Measurements from ENCODE around the gene GUCY1A2. TPM values are rescaled to one million over a fixed set of nuclear protein-coding genes. Genes with fewer than 3 reads are reported as not detected.

The GUCY1A2 gene
- total and polyA plus RNA-seq, 9 donors: 3.1 to 14.3 (median 6.9) TPM

GRCh38 chr11:106999196-106999595, 19.1 kb downstream of the GUCY1A2 start:
- no peak for DNase-seq
- H3K27ac ChIP-seq (ENCODE audit: low read length): peak overlapping the region; percentile 54
- H3K9me3 ChIP-seq (replicated peaks; ENCODE audit: control insufficient read depth, low read depth, low read length): no peaks in the 10 kb centered on the region
- no peaks in the 10 kb centered on the region for H3K27me3 ChIP-seq (ENCODE audit: control insufficient read depth, insufficient read depth, low read length)
- no CpG with 5 or more reads among the region's 1 CpG for WGBS (ENCODE audit: insufficient coverage)
- H3K4me1 ChIP-seq (ENCODE audit: control insufficient read depth, insufficient read depth, low read length): peaks cover 2% of the 10 kb centered on the region
- H3K4me3 ChIP-seq (ENCODE audit: low read length): no peak overlapping the region
- no peaks in the 10 kb centered on the region for H3K36me3 ChIP-seq (ENCODE audit: control insufficient read depth, insufficient read depth, low read length)

DNA sequence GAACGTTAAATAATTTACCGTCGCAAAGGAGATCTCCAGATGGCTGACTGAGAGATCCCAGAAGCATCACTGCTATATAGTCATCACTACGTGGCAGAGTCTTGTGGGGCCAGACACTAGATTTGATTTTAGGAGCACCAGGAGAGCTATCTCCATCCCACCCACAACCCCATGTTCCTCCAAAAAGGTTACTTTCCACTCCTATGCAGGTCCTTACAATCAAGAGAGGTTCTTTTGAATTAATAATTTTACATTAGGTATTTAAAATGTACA, 19.4 kb downstream of the GUCY1A2 start:
- Histone ChIP-seq H3K27me3 (ENCODE audit: control insufficient read depth, insufficient read depth, low read length) (no peaks in the 10 kb centered on the region), H3K4me1 (ENCODE audit: control insufficient read depth, insufficient read depth, low read length) (peaks cover 2% of the 10 kb centered on the region), H3K36me3 (ENCODE audit: control insufficient read depth, insufficient read depth, low read length) (no peaks in the 10 kb centered on the region), H3K27ac (ENCODE audit: low read length) (peak overlapping the region; percentile 54), H3K9me3 (replicated peaks; ENCODE audit: control insufficient read depth, low read depth, low read length) (no peaks in the 10 kb centered on the region), H3K4me3 (ENCODE audit: low read length) (no peak overlapping the region)
- WGBS (ENCODE audit: insufficient coverage): 20% methylated on average over 2 of the region's 4 CpGs
- no peak for DNase-seq

- peak; percentile 75 for DNase-seq
- no peaks in the 10 kb centered on the region for H3K36me3 ChIP-seq (ENCODE audit: control insufficient read depth, insufficient read depth, low read length)
These were observed 20.0 kb downstream of the GUCY1A2 start for GRCh38 chr11:106998116-106998915.

DNA sequence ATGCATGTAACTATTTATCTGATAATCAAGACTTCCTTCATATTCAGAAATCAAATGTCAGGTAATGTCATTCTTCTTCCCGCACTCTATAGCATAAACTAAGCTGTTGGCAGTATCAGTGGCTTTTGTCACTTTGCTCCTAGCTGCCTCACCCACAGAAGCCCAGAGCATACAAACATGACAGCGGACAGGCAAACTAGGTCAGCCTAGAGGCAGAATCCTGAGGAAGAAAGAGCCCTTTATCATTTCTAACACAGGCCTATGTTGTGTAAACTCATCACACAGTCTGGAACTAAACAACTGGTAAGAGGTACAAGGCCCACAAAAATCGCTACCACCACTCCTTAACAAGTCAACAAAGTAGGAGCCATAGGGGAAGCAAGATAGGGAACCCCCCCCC, 21.0 kb downstream of the GUCY1A2 start:
- Histone ChIP-seq H3K9me3 (replicated peaks; ENCODE audit: control insufficient read depth, low read depth, low read length) (no peaks in the 10 kb centered on the region), H3K4me3 (ENCODE audit: low read length) (no peak overlapping the region), H3K27me3 (ENCODE audit: control insufficient read depth, insufficient read depth, low read length) (no peaks in the 10 kb centered on the region), H3K27ac (ENCODE audit: low read length) (no peak overlapping the region), H3K36me3 (ENCODE audit: control insufficient read depth, insufficient read depth, low read length) (no peaks in the 10 kb centered on the region), H3K4me1 (ENCODE audit: control insufficient read depth, insufficient read depth, low read length) (peaks cover 2% of the 10 kb centered on the region)
- DNase-seq: no peak
- no CpG with 5 or more reads among the region's 3 CpGs for WGBS (ENCODE audit: insufficient coverage)

More at GRCh38 chr11:106998116-106998915, 20.0 kb downstream of the GUCY1A2 start:
- Histone ChIP-seq H3K4me3 (ENCODE audit: low read length) (no peak overlapping the region), H3K4me1 (ENCODE audit: control insufficient read depth, insufficient read depth, low read length) (peaks cover 2% of the 10 kb centered on the region), H3K9me3 (replicated peaks; ENCODE audit: control insufficient read depth, low read depth, low read length) (no peaks in the 10 kb centered on the region), H3K27ac (ENCODE audit: low read length) (peak overlapping the region; percentile 62), H3K27me3 (ENCODE audit: control insufficient read depth, insufficient read depth, low read length) (no peaks in the 10 kb centered on the region)
- WGBS (ENCODE audit: insufficient coverage): 20% methylated on average over 1 of the region's 4 CpGs

- Histone ChIP-seq H3K4me1 (ENCODE audit: control insufficient read depth, insufficient read depth, low read length) (peaks cover 2% of the 10 kb centered on the region), H3K4me3 (ENCODE audit: low read length) (no peak overlapping the region), H3K36me3 (ENCODE audit: control insufficient read depth, insufficient read depth, low read length) (no peaks in the 10 kb centered on the region), H3K27ac (ENCODE audit: low read length) (no peak overlapping the region), H3K9me3 (replicated peaks; ENCODE audit: control insufficient read depth, low read depth, low read length) (no peaks in the 10 kb centered on the region), H3K27me3 (ENCODE audit: control insufficient read depth, insufficient read depth, low read length) (no peaks in the 10 kb centered on the region)
- peak; percentile 54 for DNase-seq
- WGBS (ENCODE audit: insufficient coverage): no CpG with 5 or more reads among the region's 3 CpGs
These were observed 21.6 kb downstream of the GUCY1A2 start for GRCh38 chr11:106996691-106997090.

DNA sequence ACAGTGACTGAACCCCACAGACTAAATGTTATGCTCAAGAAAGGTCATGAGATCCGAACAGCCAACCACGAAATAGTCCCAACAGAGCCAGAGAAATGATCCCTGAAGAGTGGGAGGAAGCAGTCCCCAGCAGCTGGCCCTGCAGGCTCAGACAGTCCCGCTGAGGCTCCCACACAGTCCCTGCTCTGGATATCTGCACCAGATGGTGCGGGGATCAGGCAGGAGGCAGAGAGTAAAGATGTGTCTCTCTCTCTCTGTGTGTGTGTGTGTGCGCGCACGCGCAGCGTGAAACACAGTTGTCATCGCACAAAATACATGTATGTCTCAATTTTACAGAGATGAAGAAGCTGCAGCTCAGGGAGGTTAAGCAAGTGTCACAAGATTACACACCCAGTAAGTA, 27.9 kb downstream of the GUCY1A2 start:
- no CpG with 5 or more reads among the region's 10 CpGs for WGBS (ENCODE audit: insufficient coverage)
- peak; percentile 70 for DNase-seq
- H3K27me3 ChIP-seq (ENCODE audit: control insufficient read depth, insufficient read depth, low read length): no peaks in the 10 kb centered on the region
- H3K27ac ChIP-seq (ENCODE audit: low read length): peak overlapping the region; percentile 47
- H3K4me1 ChIP-seq (ENCODE audit: control insufficient read depth, insufficient read depth, low read length): peaks cover 14% of the 10 kb centered on the region
- H3K4me3 ChIP-seq (ENCODE audit: low read length): no peak overlapping the region
- H3K9me3 ChIP-seq (replicated peaks; ENCODE audit: control insufficient read depth, low read depth, low read length): no peaks in the 10 kb centered on the region
- H3K36me3 ChIP-seq (ENCODE audit: control insufficient read depth, insufficient read depth, low read length): no peaks in the 10 kb centered on the region

- H3K4me3 ChIP-seq (ENCODE audit: low read length): no peak overlapping the region
- peak overlapping the region; percentile 69 for H3K27ac ChIP-seq (ENCODE audit: low read length)
- H3K27me3 ChIP-seq (ENCODE audit: control insufficient read depth, insufficient read depth, low read length): no peaks in the 10 kb centered on the region
- peak; percentile 15 for DNase-seq
- WGBS (ENCODE audit: insufficient coverage): no CpG with 5 or more reads among the region's 1 CpG
- H3K4me1 ChIP-seq (ENCODE audit: control insufficient read depth, insufficient read depth, low read length): peaks cover 14% of the 10 kb centered on the region
- no peaks in the 10 kb centered on the region for H3K9me3 ChIP-seq (replicated peaks; ENCODE audit: control insufficient read depth, low read depth, low read length)
- H3K36me3 ChIP-seq (ENCODE audit: control insufficient read depth, insufficient read depth, low read length): no peaks in the 10 kb centered on the region
These were observed 29.2 kb downstream of the GUCY1A2 start for GRCh38 chr11:106989078-106989455.

DNA sequence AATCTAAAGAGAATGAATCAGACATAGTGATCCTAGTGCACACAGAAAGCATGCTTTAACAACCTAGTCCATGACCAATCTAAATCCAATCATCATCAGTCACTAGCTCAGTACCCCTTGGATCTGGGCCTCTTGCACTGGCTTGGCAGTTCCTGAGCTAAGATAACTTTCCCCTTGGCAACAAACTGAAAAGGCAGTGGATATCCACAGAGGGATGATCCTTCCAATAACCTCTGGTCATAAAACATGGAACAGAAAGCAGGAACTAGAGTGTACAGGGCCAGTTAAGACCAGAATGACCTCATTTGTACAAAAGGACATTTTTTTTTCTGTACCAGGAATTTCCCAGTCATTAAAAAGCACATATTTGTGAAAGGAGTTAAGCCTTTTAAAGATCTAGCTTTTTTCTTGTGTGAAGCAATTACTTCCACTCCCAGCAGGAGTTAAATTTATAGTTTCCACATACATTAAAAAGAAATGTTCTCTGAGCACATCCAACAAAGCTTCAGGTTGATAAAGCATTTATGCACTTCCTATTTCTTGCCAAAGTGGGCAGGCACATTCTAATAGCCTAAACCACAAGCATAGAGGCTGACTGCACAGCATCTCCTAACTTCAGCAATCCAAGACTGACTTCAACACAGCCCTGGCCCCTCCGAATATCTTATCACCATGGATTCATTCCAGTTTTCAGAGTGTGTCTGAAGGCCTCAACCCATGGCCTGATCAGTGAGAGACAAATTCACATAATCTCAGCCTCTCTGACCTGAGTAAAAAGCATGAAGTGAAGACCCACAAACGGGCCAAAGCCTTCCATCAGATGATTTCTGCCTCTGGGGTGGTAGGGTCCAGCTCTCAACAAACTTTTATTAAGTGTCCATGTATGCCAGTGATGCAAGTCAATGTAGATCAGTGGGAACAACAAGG, 29.9 kb downstream of the GUCY1A2 start:
- no peaks in the 10 kb centered on the region for H3K36me3 ChIP-seq (ENCODE audit: control insufficient read depth, insufficient read depth, low read length)
- no peaks in the 10 kb centered on the region for H3K9me3 ChIP-seq (replicated peaks; ENCODE audit: control insufficient read depth, low read depth, low read length)
- H3K4me1 ChIP-seq (ENCODE audit: control insufficient read depth, insufficient read depth, low read length): peaks cover 14% of the 10 kb centered on the region
- H3K27ac ChIP-seq (ENCODE audit: low read length): peak overlapping the region; percentile 69
- H3K27me3 ChIP-seq (ENCODE audit: control insufficient read depth, insufficient read depth, low read length): no peaks in the 10 kb centered on the region
- no peak overlapping the region for H3K4me3 ChIP-seq (ENCODE audit: low read length)
- no CpG with 5 or more reads among the region's 2 CpGs for WGBS (ENCODE audit: insufficient coverage)
- DNase-seq: peak; percentile 84

DNA sequence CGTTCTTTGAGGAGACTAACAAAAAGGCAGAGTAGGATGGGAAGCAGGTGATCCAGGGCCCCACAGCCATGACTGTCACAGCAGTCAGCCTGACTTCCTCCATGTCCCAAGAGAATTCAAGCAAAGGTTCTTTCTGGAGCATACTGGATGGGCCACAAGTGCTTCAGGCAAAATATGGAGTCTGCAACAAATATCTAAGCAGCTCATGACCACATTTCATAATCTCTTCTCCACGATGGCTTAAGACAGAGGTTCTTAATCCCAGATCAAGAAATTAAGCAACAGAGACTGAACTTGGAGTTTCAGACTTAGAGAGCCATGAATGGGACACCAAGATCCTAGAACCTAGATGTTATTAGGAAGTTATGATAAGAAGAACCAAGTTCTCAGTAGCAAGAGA, 31.6 kb downstream of the GUCY1A2 start:
- no peaks in the 10 kb centered on the region for H3K36me3 ChIP-seq (ENCODE audit: control insufficient read depth, insufficient read depth, low read length)
- whole genome bisulfite sequencing (ENCODE audit: insufficient coverage): no CpG with 5 or more reads among the region's 2 CpGs
- H3K27ac ChIP-seq (ENCODE audit: low read length): no peak overlapping the region

GRCh38 chr11:106986261-106986660, 32.0 kb downstream of the GUCY1A2 start:
- DNase-seq: peak; percentile 42
- no peaks in the 10 kb centered on the region for H3K9me3 ChIP-seq (replicated peaks; ENCODE audit: control insufficient read depth, low read depth, low read length)
- H3K27ac ChIP-seq (ENCODE audit: low read length): no peak overlapping the region
- no CpG with 5 or more reads among the region's 3 CpGs for WGBS (ENCODE audit: insufficient coverage)
- no peaks in the 10 kb centered on the region for H3K36me3 ChIP-seq (ENCODE audit: control insufficient read depth, insufficient read depth, low read length)
- H3K4me3 ChIP-seq (ENCODE audit: low read length): no peak overlapping the region
- peaks cover 16% of the 10 kb centered on the region for H3K4me1 ChIP-seq (ENCODE audit: control insufficient read depth, insufficient read depth, low read length)
- H3K27me3 ChIP-seq (ENCODE audit: control insufficient read depth, insufficient read depth, low read length): no peaks in the 10 kb centered on the region

More for the DNA sequence above, 31.6 kb downstream of the GUCY1A2 start:
- Histone ChIP-seq H3K4me3 (ENCODE audit: low read length) (no peak overlapping the region), H3K4me1 (ENCODE audit: control insufficient read depth, insufficient read depth, low read length) (peaks cover 16% of the 10 kb centered on the region), H3K27me3 (ENCODE audit: control insufficient read depth, insufficient read depth, low read length) (no peaks in the 10 kb centered on the region), H3K9me3 (replicated peaks; ENCODE audit: control insufficient read depth, low read depth, low read length) (no peaks in the 10 kb centered on the region)
- DNase-seq: no peak
